Measurements from ENCODE around the gene POLR2J. TPM values are rescaled to one million over a fixed set of nuclear protein-coding genes. Genes with fewer than 3 reads are reported as not detected.
"Not testable (repeated sequence)": the region's sequence is repeated elsewhere in the genome, so short reads cannot be mapped to it uniquely, and the experiment has no call there.

The POLR2J gene
- total RNA-seq, 1 donor from 2014 or later, result 37.1 TPM

- DNase-seq (ENCODE audit: low spot score in 2 of 2, unreplicated experiment in 2 of 2), result no peak
- Mint-ChIP-seq H3K27ac (no peak overlapping the region), H3K36me3 (peaks cover 6% of the 10 kb centered on the region), H3K9me3 (no peaks in the 10 kb centered on the region), H3K4me1 (no peaks in the 10 kb centered on the region), H3K4me3 (no peak overlapping the region), H3K27me3 (ENCODE audit: low read depth) (no peaks in the 10 kb centered on the region)
- no peak for TF ChIP-seq CTCF (IDR thresholded peaks at IDR 0.05; ENCODE audit: unreplicated experiment)
These were observed 22.4 kb downstream of the POLR2J start for GRCh38 chr7:102456327-102456726.

GRCh38 chr7:102455596-102455995, 23.1 kb downstream of the POLR2J start:
- Mint-ChIP-seq H3K4me3 (no peak overlapping the region), H3K27ac (no peak overlapping the region), H3K36me3 (peaks cover 6% of the 10 kb centered on the region), H3K27me3 (ENCODE audit: low read depth) (no peaks in the 10 kb centered on the region), H3K4me1 (no peaks in the 10 kb centered on the region), H3K9me3 (no peaks in the 10 kb centered on the region)
- no peak for DNase-seq (ENCODE audit: low spot score in 2 of 2, unreplicated experiment in 2 of 2)
- TF ChIP-seq CTCF (IDR thresholded peaks at IDR 0.05; ENCODE audit: unreplicated experiment), result no peak

GRCh38 chr7:102454932-102455331, 23.8 kb downstream of the POLR2J start:
- H3K36me3 Mint-ChIP-seq, result not testable (repeated sequence)

GRCh38 chr7:102454468-102454867, 24.3 kb downstream of the POLR2J start:
- no peak for TF ChIP-seq CTCF (IDR thresholded peaks at IDR 0.05; ENCODE audit: unreplicated experiment)
- no peak for DNase-seq (ENCODE audit: low spot score in 2 of 2, unreplicated experiment in 2 of 2)
- Mint-ChIP-seq H3K36me3 (peaks cover 5% of the 10 kb centered on the region), H3K27me3 (ENCODE audit: low read depth) (no peaks in the 10 kb centered on the region), H3K27ac (no peak overlapping the region), H3K9me3 (no peaks in the 10 kb centered on the region), H3K4me3 (no peak overlapping the region), H3K4me1 (no peaks in the 10 kb centered on the region)

More at GRCh38 chr7:102454932-102455331, 23.8 kb downstream of the POLR2J start:
- H3K9me3 Mint-ChIP-seq; H3K27me3 Mint-ChIP-seq (ENCODE audit: low read depth); H3K4me1 Mint-ChIP-seq; DNase-seq (ENCODE audit: low spot score in 2 of 2, unreplicated experiment in 2 of 2); H3K4me3 Mint-ChIP-seq; H3K27ac Mint-ChIP-seq: not testable (repeated sequence)

- Mint-ChIP-seq H3K9me3 (no peaks in the 10 kb centered on the region), H3K4me3 (no peak overlapping the region), H3K27me3 (ENCODE audit: low read depth) (no peaks in the 10 kb centered on the region), H3K36me3 (peaks cover 8% of the 10 kb centered on the region), H3K4me1 (no peaks in the 10 kb centered on the region), H3K27ac (no peak overlapping the region)
- DNase-seq (ENCODE audit: low spot score in 2 of 2, unreplicated experiment in 2 of 2), result no peak
- TF ChIP-seq CTCF (IDR thresholded peaks at IDR 0.05; ENCODE audit: unreplicated experiment), result no peak
These were observed 25.4 kb downstream of the POLR2J start for GRCh38 chr7:102453319-102453718.

GRCh38 chr7:102452451-102452850, 26.3 kb downstream of the POLR2J start:
- no peak for TF ChIP-seq CTCF (IDR thresholded peaks at IDR 0.05; ENCODE audit: unreplicated experiment)
- Mint-ChIP-seq H3K4me3 (no peak overlapping the region), H3K9me3 (no peaks in the 10 kb centered on the region), H3K27me3 (ENCODE audit: low read depth) (no peaks in the 10 kb centered on the region), H3K27ac (no peak overlapping the region), H3K36me3 (peaks cover 8% of the 10 kb centered on the region), H3K4me1 (no peaks in the 10 kb centered on the region)
- DNase-seq (ENCODE audit: low spot score in 2 of 2, unreplicated experiment in 2 of 2), result no peak

Measured in mesothelial cell of epicardium (in vitro differentiated cells).